GM18868 (cell line): Measurements from ENCODE around the gene TGFB2.

ENCODE experiments used
- ATAC-seq: cut with Tn5 transposase; IDR thresholded peaks from one replicate; pipeline ENCODE4 v1.9.1; 2021; ENCODE audit warnings: mild to moderate bottlenecking, moderate library complexity; ENCODE audit not compliant: unreplicated experiment

The TGFB2 gene

GRCh38 chr1:218383681-218384080 lies 38.5 kb downstream of the TGFB2 start:
- no peak for ATAC-seq

GRCh38 chr1:218384581-218384993 lies 39.5 kb downstream of the TGFB2 start:
- no peak for ATAC-seq

GRCh38 chr1:218388591-218388990 lies 43.5 kb downstream of the TGFB2 start:
- ATAC-seq = no peak

DNA sequence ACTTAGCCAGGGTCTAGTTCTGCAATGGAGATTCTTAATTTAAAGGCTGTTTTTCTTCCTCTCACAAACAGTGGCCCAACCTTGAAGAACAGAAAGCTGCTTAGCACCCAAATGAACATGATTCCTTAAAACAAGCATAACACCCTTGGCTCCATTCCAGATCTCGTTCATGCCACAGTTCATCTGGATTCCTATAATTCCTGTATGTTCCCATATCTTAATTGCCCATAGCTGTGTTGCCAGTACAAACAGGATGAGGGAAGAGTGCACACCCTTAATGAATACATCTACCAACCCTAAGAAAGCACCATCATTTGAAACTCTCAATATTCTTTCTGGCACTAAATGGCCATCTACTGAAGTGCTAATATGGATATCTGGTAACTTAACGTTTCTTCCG lies 45.5 kb downstream of the TGFB2 start:
- no peak for ATAC-seq

- no peak for ATAC-seq
These were observed 47.6 kb downstream of the TGFB2 start for GRCh38 chr1:218392780-218393179.

DNA sequence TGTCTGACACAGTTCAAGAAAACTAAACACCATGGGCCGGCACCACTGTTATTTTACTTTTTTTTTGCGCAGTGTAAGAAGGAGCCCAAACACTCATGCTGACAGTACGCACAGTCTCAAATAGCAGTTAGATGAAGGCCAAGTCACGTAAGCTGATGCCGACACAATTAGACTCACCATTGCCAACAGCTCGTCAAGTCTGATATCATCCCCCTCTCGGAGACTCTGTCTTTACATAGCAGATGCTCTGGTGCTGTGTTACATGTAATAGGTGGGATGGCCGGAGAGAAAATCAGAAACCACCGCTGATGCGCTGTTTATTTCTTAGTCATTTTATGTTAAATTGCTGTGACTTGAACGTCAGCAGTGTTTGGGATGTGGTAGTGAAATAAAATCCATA lies 49.3 kb downstream of the TGFB2 start:
- no peak for ATAC-seq

DNA sequence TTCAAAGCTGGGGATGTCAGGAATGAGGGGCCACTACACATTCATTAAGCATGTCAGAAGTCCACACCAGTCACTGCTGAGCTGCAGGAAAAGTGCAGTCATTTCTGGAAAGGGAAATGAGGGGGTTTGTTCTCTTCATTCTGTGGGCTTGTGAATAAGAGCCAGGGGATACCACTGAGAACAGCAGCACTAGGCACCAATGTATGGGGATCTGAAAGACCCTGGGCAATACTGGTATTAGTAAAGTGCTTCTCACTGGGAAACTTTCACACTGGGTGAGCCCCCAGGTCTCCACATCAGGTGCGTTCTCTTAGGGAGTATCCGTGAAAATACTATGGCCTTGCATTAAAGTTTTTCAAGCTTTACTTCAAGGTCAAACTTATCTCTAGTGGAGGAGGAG lies 49.9 kb downstream of the TGFB2 start:
- no peak for ATAC-seq

- no peak for ATAC-seq
These were observed 50.8 kb downstream of the TGFB2 start for GRCh38 chr1:218395916-218396315.

- no peak for ATAC-seq
These were observed 52.7 kb downstream of the TGFB2 start for GRCh38 chr1:218397752-218398339.

DNA sequence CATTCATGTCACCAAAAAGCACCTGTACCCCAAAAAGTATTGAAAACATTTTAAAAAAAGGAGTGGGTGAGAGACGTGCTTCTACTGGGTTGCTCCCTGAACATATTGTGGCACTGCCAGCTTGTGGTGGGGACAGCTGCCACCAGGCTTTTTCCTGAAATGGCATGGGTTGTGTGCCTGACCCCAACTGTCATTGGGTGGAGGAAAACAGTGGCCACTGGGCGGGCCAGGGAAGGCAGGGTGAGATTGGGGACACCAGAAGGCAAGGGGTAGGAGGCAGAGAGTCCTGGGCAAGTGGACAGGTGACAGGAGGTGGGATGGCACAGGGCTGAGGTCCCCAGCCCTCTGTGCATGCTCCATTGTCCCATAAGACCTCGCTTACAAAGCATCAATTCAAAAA lies 55.5 kb downstream of the TGFB2 start:
- ATAC-seq = no peak

DNA sequence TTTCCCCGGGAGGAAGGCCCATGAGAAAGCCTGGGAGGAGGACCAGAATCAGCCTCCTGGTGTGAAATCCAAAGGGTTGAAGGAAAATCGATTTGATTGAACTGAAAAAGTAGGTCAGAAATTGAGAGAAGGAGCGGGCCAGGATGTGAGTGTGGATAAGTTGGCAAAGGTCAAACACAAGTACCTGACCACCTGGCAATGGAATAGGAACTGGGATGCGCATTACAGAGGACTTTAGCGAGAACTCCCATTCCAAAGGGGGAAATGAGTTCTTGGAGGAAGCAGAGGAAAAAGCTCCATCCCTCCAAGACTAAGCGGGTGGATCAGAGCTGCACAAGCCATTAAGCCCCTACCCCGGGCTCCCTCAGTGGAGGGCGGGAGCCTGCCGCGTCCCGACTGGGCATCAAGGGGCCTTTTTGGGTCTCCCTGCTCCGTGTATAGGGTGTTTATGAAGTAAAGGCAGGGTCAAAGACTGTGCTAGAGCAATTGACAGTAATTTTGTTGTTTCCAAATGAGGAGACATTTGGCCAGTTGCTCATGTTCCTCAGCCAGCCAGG lies 56.4 kb downstream of the TGFB2 start:
- no peak for ATAC-seq

DNA sequence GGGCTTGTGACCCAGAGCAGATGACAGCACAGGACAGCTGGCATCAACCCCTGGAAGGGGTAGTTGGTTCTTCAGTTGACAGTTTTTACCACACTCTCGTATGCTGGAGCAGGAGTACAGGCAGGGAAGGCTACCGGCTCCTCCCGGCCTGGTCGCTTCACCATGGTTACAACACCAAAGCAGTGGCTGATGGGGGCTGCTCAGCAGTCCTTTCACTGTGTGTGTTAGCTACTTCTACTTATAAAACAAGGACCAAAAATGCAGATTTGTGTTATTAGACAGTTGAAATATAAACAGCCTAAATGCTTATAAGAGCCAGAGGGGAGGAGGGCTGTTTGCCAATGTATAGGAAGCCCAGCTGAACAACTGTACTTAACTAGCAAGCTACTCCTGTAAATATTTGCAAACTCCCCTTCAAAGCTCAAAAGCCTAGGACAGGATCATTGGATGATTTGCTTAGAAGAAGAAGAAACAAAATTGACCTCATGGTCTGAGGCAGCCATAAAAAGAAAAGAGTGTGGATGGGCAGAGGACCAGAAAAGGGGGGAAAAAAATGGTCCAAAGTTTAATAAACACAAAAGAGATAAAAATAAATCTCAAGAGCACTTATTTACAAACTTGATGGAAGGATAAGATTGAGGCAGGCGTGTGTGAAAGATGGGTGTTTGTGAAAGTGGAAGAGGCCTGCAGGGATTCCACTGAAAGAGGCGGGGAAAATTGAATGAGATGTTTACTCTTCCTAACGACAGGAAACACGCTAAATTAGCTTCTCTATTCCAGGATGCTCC lies 57.1 kb downstream of the TGFB2 start:
- ATAC-seq = no peak

- no peak for ATAC-seq
These were observed 57.6 kb downstream of the TGFB2 start for GRCh38 chr1:218402786-218403120.

GRCh38 chr1:218403300-218403699 lies 58.2 kb downstream of the TGFB2 start:
- ATAC-seq = no peak

- ATAC-seq = no peak
These were observed 62.5 kb downstream of the TGFB2 start for GRCh38 chr1:218407630-218408029.

DNA sequence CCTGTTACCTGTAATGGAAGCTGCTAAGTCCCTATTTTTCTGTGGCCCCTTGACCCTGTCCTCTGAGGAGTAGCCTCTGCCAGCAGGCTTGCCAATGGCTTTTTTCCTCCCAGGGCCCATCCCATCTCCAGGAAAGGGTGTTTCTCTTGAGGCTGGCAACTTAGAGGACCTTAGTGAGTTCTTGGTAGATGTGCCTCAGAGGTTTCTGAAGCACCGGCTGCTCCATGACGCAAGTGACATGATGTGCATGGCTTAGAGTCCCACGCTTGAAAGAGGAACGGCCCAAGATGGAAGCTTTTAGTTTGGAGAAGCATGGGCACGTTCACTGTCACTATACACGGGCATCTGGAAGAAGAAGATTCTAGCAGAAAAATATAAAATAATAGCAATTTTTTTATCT lies 63.0 kb downstream of the TGFB2 start:
- ATAC-seq = no peak

GRCh38 chr1:218408942-218409341 lies 63.8 kb downstream of the TGFB2 start:
- no peak for ATAC-seq

- ATAC-seq = no peak
These were observed 64.9 kb downstream of the TGFB2 start for GRCh38 chr1:218409946-218410510.

DNA sequence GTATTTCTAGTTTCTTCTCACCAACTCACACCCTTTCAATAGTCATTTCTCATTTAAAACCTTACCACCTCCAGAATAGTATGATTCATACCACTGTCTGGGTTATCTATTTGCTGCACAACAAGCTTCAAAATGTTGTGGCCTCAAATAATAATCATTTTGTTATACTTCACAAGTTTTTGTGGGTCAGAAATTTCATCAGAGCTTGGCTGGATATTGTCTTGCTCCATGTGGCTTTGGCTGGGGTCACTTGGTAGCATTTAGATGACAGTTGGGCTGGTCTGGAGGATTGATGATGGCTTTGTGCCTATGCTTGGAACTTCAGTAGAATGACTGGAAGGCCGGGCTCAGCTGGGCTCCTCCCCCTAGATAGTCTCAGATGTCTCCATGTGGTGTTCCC lies 66.0 kb downstream of the TGFB2 start:
- ATAC-seq = no peak

GRCh38 chr1:218412171-218412570 lies 67.0 kb downstream of the TGFB2 start:
- no peak for ATAC-seq

GRCh38 chr1:218413179-218413578 lies 68.0 kb downstream of the TGFB2 start:
- ATAC-seq = no peak

DNA sequence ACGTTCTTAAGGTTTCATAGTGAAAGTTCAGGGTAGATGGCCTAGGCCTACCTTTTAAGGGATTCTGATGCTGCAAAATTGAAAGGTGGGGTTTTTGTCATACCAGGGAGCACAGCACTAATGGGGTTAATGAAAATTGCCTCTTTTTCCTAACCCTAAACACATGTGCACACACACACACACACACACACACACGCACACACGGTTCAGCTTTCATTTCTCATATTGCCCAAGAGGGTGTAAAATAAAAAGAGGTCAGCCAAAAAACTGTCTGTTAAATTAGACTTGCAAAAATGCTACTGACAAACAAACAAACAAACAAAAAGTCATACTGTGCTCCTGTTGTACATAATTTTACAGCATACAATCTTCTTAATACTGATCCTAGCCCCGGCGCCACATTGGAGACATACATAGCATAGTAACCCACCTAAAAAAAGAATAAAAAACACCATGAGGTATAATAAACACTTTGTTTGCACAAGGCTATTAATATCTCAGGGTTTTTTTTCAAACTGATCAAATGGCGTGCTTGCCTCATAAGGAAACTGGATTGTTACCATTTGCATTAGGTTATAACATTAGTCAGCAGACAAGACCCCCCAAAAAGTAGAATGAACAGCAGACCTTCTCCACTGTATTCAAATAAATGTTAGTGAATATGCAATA lies 69.1 kb downstream of the TGFB2 start:
- peak; percentile 63 for ATAC-seq
